NCI-H2196 (cell line): ENCODE data around the gene TSSK3.

Experiments used
- DNase-seq: peaks from one replicate; lab custom pipeline; 2025; ENCODE audit not compliant: unreplicated experiment; lab: John Stamatoyannopoulos, UW

TSSK3 gene

GRCh38 chr1:32361308-32361673, 1.0 kb upstream of the TSSK3 start:
- DNase-seq = no peak

- no peak for DNase-seq
Measured at GRCh38 chr1:32361674-32362473, 465 bp upstream of the TSSK3 start.

GRCh38 chr1:32363713-32364112, 1.4 kb downstream of the TSSK3 start:
- peak; percentile 32 for DNase-seq

GRCh38 chr1:32364836-32365235, 2.5 kb downstream of the TSSK3 start:
- no peak for DNase-seq

- no peak for DNase-seq
Measured at GRCh38 chr1:32365445-32365844, 3.1 kb downstream of the TSSK3 start.

- DNase-seq = no peak
Measured at GRCh38 chr1:32367912-32368635, 5.7 kb downstream of the TSSK3 start.

GRCh38 chr1:32372149-32372756, 9.9 kb downstream of the TSSK3 start:
- no peak for DNase-seq

- DNase-seq = no peak
Measured at GRCh38 chr1:32373996-32374592, 11.8 kb downstream of the TSSK3 start.

- DNase-seq = no peak
Measured at GRCh38 chr1:32376199-32376598, 13.9 kb downstream of the TSSK3 start.

- DNase-seq = no peak
Measured at GRCh38 chr1:32377541-32378220, 15.3 kb downstream of the TSSK3 start.

- no peak for DNase-seq
Measured at GRCh38 chr1:32380057-32380456, 17.7 kb downstream of the TSSK3 start.

- DNase-seq = no peak
Measured at GRCh38 chr1:32386676-32387392, 24.5 kb downstream of the TSSK3 start.

- no peak for DNase-seq
Measured at GRCh38 chr1:32388641-32389040, 26.3 kb downstream of the TSSK3 start.

GRCh38 chr1:32390904-32391870, 28.8 kb downstream of the TSSK3 start:
- DNase-seq = no peak

- no peak for DNase-seq
Measured at GRCh38 chr1:32392325-32392724, 30.0 kb downstream of the TSSK3 start.

GRCh38 chr1:32393136-32393535, 30.8 kb downstream of the TSSK3 start:
- DNase-seq = no peak

GRCh38 chr1:32393832-32394140, 31.4 kb downstream of the TSSK3 start:
- DNase-seq = peak; percentile 52

GRCh38 chr1:32394141-32394889, 32.0 kb downstream of the TSSK3 start, which contains the start of gene BSDC1:
BSDC1 (minus strand) TSS chr1:32394441; CDS start chr1:32394414, 27 bp downstream.
- DNase-seq = peak; percentile 98
